ENCODE results near the gene TBCCD1.

Gene TBCCD1

GRCh38 chr3:186603159-186603558 lies 36.0 kb upstream of the TBCCD1 start:
- Histone ChIP-seq H3K9me3 (no peaks in the 10 kb centered on the region), H3K36me3 (replicated peaks) (no peaks in the 10 kb centered on the region), H3K27me3 (ENCODE audit: low read depth) (no peaks in the 10 kb centered on the region), H3K4me1 (no peaks in the 10 kb centered on the region), H3K4me3 (no peak overlapping the region)
- no peak for DNase-seq (ENCODE audit: low spot score in 2 of 2)
- in situ Hi-C loops (cut with MboI; ENCODE audit: low sequenced_read_pairs), result loop anchor here (10.0 kb wide), 1 partner anchor 152 kb away; no protein-coding TSS in a partner anchor

GRCh38 chr3:186600896-186601295 lies 33.8 kb upstream of the TBCCD1 start:
- no peaks in the 10 kb centered on the region for H3K27me3 ChIP-seq (ENCODE audit: low read depth)
- H3K36me3 ChIP-seq (replicated peaks), result no peaks in the 10 kb centered on the region
- H3K4me1 ChIP-seq, result no peaks in the 10 kb centered on the region
- no peaks in the 10 kb centered on the region for H3K9me3 ChIP-seq
- no peak overlapping the region for H3K4me3 ChIP-seq
- DNase-seq (ENCODE audit: low spot score in 2 of 2), result no peak
- in situ Hi-C loops (cut with MboI; ENCODE audit: low sequenced_read_pairs), result loop anchor here (10.0 kb wide), 1 partner anchor 154 kb away; no protein-coding TSS in a partner anchor

- in situ Hi-C loops (cut with MboI; ENCODE audit: low sequenced_read_pairs), result loop anchor here (10.0 kb wide), 1 partner anchor 155 kb away; no protein-coding TSS in a partner anchor
Observed at GRCh38 chr3:186599785-186600166, 32.6 kb upstream of the TBCCD1 start.

GRCh38 chr3:186599142-186599784 lies 32.1 kb upstream of the TBCCD1 start:
- no peak for DNase-seq (ENCODE audit: low spot score in 2 of 2)
- in situ Hi-C loops (cut with MboI; ENCODE audit: low sequenced_read_pairs), result no loop called here
- Histone ChIP-seq H3K36me3 (replicated peaks) (no peaks in the 10 kb centered on the region), H3K4me3 (no peak overlapping the region), H3K27me3 (ENCODE audit: low read depth) (no peaks in the 10 kb centered on the region), H3K9me3 (no peaks in the 10 kb centered on the region), H3K4me1 (no peaks in the 10 kb centered on the region)

More at GRCh38 chr3:186599785-186600166, 32.6 kb upstream of the TBCCD1 start:
- DNase-seq (ENCODE audit: low spot score in 2 of 2), result no peak
- H3K4me1 ChIP-seq, result no peaks in the 10 kb centered on the region
- no peaks in the 10 kb centered on the region for H3K27me3 ChIP-seq (ENCODE audit: low read depth)
- no peak overlapping the region for H3K4me3 ChIP-seq
- no peaks in the 10 kb centered on the region for H3K36me3 ChIP-seq (replicated peaks)
- H3K9me3 ChIP-seq, result no peaks in the 10 kb centered on the region

GRCh38 chr3:186598794-186599141 lies 31.6 kb upstream of the TBCCD1 start:
- no peak for DNase-seq (ENCODE audit: low spot score in 2 of 2)
- Histone ChIP-seq H3K4me1 (no peaks in the 10 kb centered on the region), H3K4me3 (no peak overlapping the region), H3K36me3 (replicated peaks) (no peaks in the 10 kb centered on the region), H3K9me3 (no peaks in the 10 kb centered on the region), H3K27me3 (ENCODE audit: low read depth) (no peaks in the 10 kb centered on the region)
- in situ Hi-C loops (cut with MboI; ENCODE audit: low sequenced_read_pairs), result no loop called here

GRCh38 chr3:186598108-186598784 lies 31.1 kb upstream of the TBCCD1 start:
- DNase-seq (ENCODE audit: low spot score in 2 of 2), result no peak
- H3K9me3 ChIP-seq, result no peaks in the 10 kb centered on the region
- H3K36me3 ChIP-seq (replicated peaks), result no peaks in the 10 kb centered on the region
- in situ Hi-C loops (cut with MboI; ENCODE audit: low sequenced_read_pairs), result no loop called here
- no peaks in the 10 kb centered on the region for H3K27me3 ChIP-seq (ENCODE audit: low read depth)
- H3K4me3 ChIP-seq, result no peak overlapping the region
- no peaks in the 10 kb centered on the region for H3K4me1 ChIP-seq

GRCh38 chr3:186596568-186597287 lies 29.6 kb upstream of the TBCCD1 start:
- Histone ChIP-seq H3K4me3 (no peak overlapping the region), H3K36me3 (replicated peaks) (no peaks in the 10 kb centered on the region), H3K9me3 (no peaks in the 10 kb centered on the region), H3K27me3 (ENCODE audit: low read depth) (no peaks in the 10 kb centered on the region), H3K4me1 (no peaks in the 10 kb centered on the region)
- DNase-seq (ENCODE audit: low spot score in 2 of 2), result no peak
- in situ Hi-C loops (cut with MboI; ENCODE audit: low sequenced_read_pairs), result no loop called here

GRCh38 chr3:186594591-186595113 lies 27.5 kb upstream of the TBCCD1 start:
- H3K4me3 ChIP-seq, result no peak overlapping the region

GRCh38 chr3:186593862-186594261 lies 26.7 kb upstream of the TBCCD1 start:
- no peak for DNase-seq (ENCODE audit: low spot score in 2 of 2)
- Histone ChIP-seq H3K9me3 (no peaks in the 10 kb centered on the region), H3K4me1 (no peaks in the 10 kb centered on the region), H3K4me3 (no peak overlapping the region), H3K36me3 (replicated peaks) (no peaks in the 10 kb centered on the region), H3K27me3 (ENCODE audit: low read depth) (no peaks in the 10 kb centered on the region)
- in situ Hi-C loops (cut with MboI; ENCODE audit: low sequenced_read_pairs), result no loop called here

More at GRCh38 chr3:186594591-186595113, 27.5 kb upstream of the TBCCD1 start:
- H3K9me3 ChIP-seq, result no peaks in the 10 kb centered on the region
- in situ Hi-C loops (cut with MboI; ENCODE audit: low sequenced_read_pairs), result no loop called here
- DNase-seq (ENCODE audit: low spot score in 2 of 2), result no peak
- no peaks in the 10 kb centered on the region for H3K36me3 ChIP-seq (replicated peaks)
- no peaks in the 10 kb centered on the region for H3K4me1 ChIP-seq
- H3K27me3 ChIP-seq (ENCODE audit: low read depth), result no peaks in the 10 kb centered on the region

- Histone ChIP-seq H3K4me1 (no peaks in the 10 kb centered on the region), H3K9me3 (no peaks in the 10 kb centered on the region), H3K4me3 (no peak overlapping the region), H3K36me3 (replicated peaks) (no peaks in the 10 kb centered on the region), H3K27me3 (ENCODE audit: low read depth) (no peaks in the 10 kb centered on the region)
- in situ Hi-C loops (cut with MboI; ENCODE audit: low sequenced_read_pairs), result no loop called here
- DNase-seq (ENCODE audit: low spot score in 2 of 2), result no peak
Observed at GRCh38 chr3:186592682-186593081, 25.5 kb upstream of the TBCCD1 start.

GRCh38 chr3:186590580-186591295 lies 23.6 kb upstream of the TBCCD1 start:
- H3K4me3 ChIP-seq, result no peak overlapping the region
- in situ Hi-C loops (cut with MboI; ENCODE audit: low sequenced_read_pairs), result no loop called here
- H3K9me3 ChIP-seq, result no peaks in the 10 kb centered on the region
- H3K36me3 ChIP-seq (replicated peaks), result no peaks in the 10 kb centered on the region
- H3K27me3 ChIP-seq (ENCODE audit: low read depth), result no peaks in the 10 kb centered on the region
- no peak for DNase-seq (ENCODE audit: low spot score in 2 of 2)
- H3K4me1 ChIP-seq, result no peaks in the 10 kb centered on the region

- H3K4me3 ChIP-seq, result no peak overlapping the region
- no peaks in the 10 kb centered on the region for H3K27me3 ChIP-seq (ENCODE audit: low read depth)
- DNase-seq (ENCODE audit: low spot score in 2 of 2), result no peak
- no peaks in the 10 kb centered on the region for H3K9me3 ChIP-seq
- in situ Hi-C loops (cut with MboI; ENCODE audit: low sequenced_read_pairs), result no loop called here
- H3K4me1 ChIP-seq, result no peaks in the 10 kb centered on the region
- H3K36me3 ChIP-seq (replicated peaks), result peaks cover 2% of the 10 kb centered on the region; the same call in 1 of the 2 replicates
Observed at GRCh38 chr3:186589856-186590579, 22.9 kb upstream of the TBCCD1 start.

- in situ Hi-C loops (cut with MboI; ENCODE audit: low sequenced_read_pairs), result no loop called here
- DNase-seq (ENCODE audit: low spot score in 2 of 2), result no peak
- H3K27me3 ChIP-seq (ENCODE audit: low read depth), result no peaks in the 10 kb centered on the region
- no peak overlapping the region for H3K4me3 ChIP-seq
- H3K9me3 ChIP-seq, result no peaks in the 10 kb centered on the region
- peaks cover 8% of the 10 kb centered on the region for H3K36me3 ChIP-seq (replicated peaks)
- H3K4me1 ChIP-seq, result no peaks in the 10 kb centered on the region
Observed at GRCh38 chr3:186589121-186589520, 22.0 kb upstream of the TBCCD1 start.
